Measurements from ENCODE around the gene ELP4. TPM values are rescaled to one million over a fixed set of nuclear protein-coding genes. Genes with fewer than 3 reads are reported as not detected.

ELP4 gene
- total RNA-seq, 1 experiment from 2014 or later: 17.2 TPM

DNA sequence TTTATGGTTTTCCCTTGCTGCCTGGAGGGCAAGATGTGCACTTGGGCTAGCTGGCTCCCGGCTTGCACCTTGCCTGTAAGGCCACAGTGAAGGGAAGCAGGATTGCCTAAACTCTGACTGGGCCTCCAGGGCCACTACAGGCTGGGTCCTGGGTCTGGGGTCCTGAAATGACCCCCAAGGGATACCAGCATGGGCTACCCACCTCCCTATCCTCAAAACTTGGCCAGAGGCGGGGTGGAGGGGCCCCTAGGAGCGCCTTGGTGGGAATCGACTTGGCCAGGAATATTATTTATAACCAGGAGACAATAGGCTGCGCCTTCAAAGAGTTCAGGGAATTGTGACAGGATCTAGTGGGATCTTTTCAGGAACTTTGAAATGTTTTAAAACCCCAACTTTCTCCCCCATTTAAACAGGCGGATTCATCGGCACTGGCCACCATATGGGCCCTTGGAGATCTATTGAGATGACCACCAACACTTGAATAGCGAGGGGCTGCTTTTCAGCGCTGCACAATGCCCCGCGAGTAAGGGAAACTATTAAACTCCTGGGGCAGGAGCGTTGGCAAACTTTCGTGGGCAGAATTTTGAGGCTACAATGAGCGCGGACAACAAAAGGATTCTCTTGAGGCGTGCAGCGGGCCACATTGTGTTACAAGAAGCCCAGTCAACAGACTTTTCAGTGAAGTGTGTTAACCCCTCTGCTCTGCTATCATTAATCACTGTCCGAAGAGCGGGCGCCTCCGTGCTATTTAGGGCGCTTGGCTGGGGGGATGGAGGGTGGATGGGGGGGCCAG, 286.3 kb downstream of the ELP4 start:
- no peaks in the 10 kb centered on the region for H3K36me3 ChIP-seq (ENCODE audit: control insufficient read depth, insufficient read depth, low read length)
- in situ Hi-C loops (cut with HindIII; ENCODE audit: low pct_unique_long_range_greater_than_20kb, low sequenced_read_pairs) (no loop called here), intact Hi-C loops (cut with micrococcal nuclease; ENCODE audit: unreplicated experiment) (no loop called here)
- TF ChIP-seq TCF7L2 (IDR thresholded peaks at IDR 0.05; ENCODE audit: low read depth, low read length) (no peak), SIN3A (IDR thresholded peaks at IDR 0.05; ENCODE audit: borderline replicate concordance, insufficient read depth, low read depth, low read length) (no peak), REST (IDR thresholded peaks at IDR 0.05; ENCODE audit: insufficient read depth in 1 of 2, low read depth in 2 of 2, low read length in 1 of 2) (no peak), POLR2AphosphoS5 (IDR thresholded peaks at IDR 0.05; ENCODE audit: low read depth, low read length) (no peak)
- TF ChIP-seq, protein P1, sequence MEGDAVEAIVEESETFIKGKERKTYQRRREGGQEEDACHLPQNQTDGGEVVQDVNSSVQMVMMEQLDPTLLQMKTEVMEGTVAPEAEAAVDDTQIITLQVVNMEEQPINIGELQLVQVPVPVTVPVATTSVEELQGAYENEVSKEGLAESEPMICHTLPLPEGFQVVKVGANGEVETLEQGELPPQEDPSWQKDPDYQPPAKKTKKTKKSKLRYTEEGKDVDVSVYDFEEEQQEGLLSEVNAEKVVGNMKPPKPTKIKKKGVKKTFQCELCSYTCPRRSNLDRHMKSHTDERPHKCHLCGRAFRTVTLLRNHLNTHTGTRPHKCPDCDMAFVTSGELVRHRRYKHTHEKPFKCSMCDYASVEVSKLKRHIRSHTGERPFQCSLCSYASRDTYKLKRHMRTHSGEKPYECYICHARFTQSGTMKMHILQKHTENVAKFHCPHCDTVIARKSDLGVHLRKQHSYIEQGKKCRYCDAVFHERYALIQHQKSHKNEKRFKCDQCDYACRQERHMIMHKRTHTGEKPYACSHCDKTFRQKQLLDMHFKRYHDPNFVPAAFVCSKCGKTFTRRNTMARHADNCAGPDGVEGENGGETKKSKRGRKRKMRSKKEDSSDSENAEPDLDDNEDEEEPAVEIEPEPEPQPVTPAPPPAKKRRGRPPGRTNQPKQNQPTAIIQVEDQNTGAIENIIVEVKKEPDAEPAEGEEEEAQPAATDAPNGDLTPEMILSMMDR (IDR thresholded peaks at IDR 0.05): no peak
- no peaks in the 10 kb centered on the region for H3K4me1 ChIP-seq (ENCODE audit: control insufficient read depth, insufficient read depth, low read length)
- H3K27ac ChIP-seq (ENCODE audit: low read length): no peak overlapping the region
- DNase-seq (ENCODE audit: low read depth, low spot score): no peak
- no peaks in the 10 kb centered on the region for H3K9me3 ChIP-seq (ENCODE audit: control insufficient read depth, insufficient read depth, low read depth, low read length)
- H3K4me3 ChIP-seq (ENCODE audit: low read depth in 2 of 2, low read length in 2 of 2): no peak overlapping the region
- peaks cover 3% of the 10 kb centered on the region; the same call in 1 of the 2 replicates for H3K27me3 ChIP-seq (ENCODE audit: control insufficient read depth, insufficient read depth, low read length)
- no peak for ATAC-seq
- ChIA-PET CTCF (no interaction called here), POLR2A (no interaction called here)
- no TSS peak for BruUV-seq (replicated peaks)

- peaks cover 7% of the 10 kb centered on the region for H3K27me3 ChIP-seq (ENCODE audit: control insufficient read depth, insufficient read depth, low read length)
- ChIA-PET CTCF (interaction anchor here (0.6 kb wide), 2 partner anchors 8 to 153 kb away, joined by 3 to 4 read pairs; no protein-coding TSS in a partner anchor), POLR2A (interaction anchor here (0.6 kb wide), 1 partner anchor 76 kb away, joined by 6 read pairs; no protein-coding TSS in a partner anchor)
- no peaks in the 10 kb centered on the region for H3K9me3 ChIP-seq (ENCODE audit: control insufficient read depth, insufficient read depth, low read depth, low read length)
- in situ Hi-C loops (cut with HindIII; ENCODE audit: low pct_unique_long_range_greater_than_20kb, low sequenced_read_pairs) (no loop called here), intact Hi-C loops (cut with micrococcal nuclease; ENCODE audit: unreplicated experiment) (no loop called here)
- no peak for ATAC-seq
- BruUV-seq (replicated peaks): no TSS peak
- H3K4me1 ChIP-seq (ENCODE audit: control insufficient read depth, insufficient read depth, low read length): no peaks in the 10 kb centered on the region
- TF ChIP-seq SIN3A (IDR thresholded peaks at IDR 0.05; ENCODE audit: borderline replicate concordance, insufficient read depth, low read depth, low read length) (no peak), POLR2AphosphoS5 (IDR thresholded peaks at IDR 0.05; ENCODE audit: low read depth, low read length) (no peak), TCF7L2 (IDR thresholded peaks at IDR 0.05; ENCODE audit: low read depth, low read length) (no peak), REST (IDR thresholded peaks at IDR 0.05; ENCODE audit: insufficient read depth in 1 of 2, low read depth in 2 of 2, low read length in 1 of 2) (no peak)
- TF ChIP-seq, protein P1 (IDR thresholded peaks at IDR 0.05): no peak
- H3K36me3 ChIP-seq (ENCODE audit: control insufficient read depth, insufficient read depth, low read length): no peaks in the 10 kb centered on the region
- H3K27ac ChIP-seq (ENCODE audit: low read length): no peak overlapping the region
- H3K4me3 ChIP-seq (ENCODE audit: low read depth in 2 of 2, low read length in 2 of 2): no peak overlapping the region
- no peak for DNase-seq (ENCODE audit: low read depth, low spot score)
Measured at GRCh38 chr11:31796499-31797189, 287.1 kb downstream of the ELP4 start.
